ENCODE measurements around the gene RBM39.

- TF ChIP-seq PHF8 (IDR thresholded peaks at IDR 0.05; ENCODE audit: borderline replicate concordance, low read length) (no peak), ZNF318 (IDR thresholded peaks at IDR 0.05; ENCODE audit: borderline replicate concordance in 1 of 2, low read depth in 1 of 2) (no peak), IRF1 (CRISPR knock-in tag; IDR thresholded peaks at IDR 0.05; ENCODE audit: borderline replicate concordance) (no peak), ARID3A (IDR thresholded peaks at IDR 0.05; ENCODE audit: borderline replicate concordance, low read depth, low read length) (no peak), SMC3 (conservative IDR thresholded peaks at IDR 0.05; ENCODE audit: insufficient read depth, low read depth, low read length) (no peak), ZFP1 (CRISPR knock-in tag; IDR thresholded peaks at IDR 0.05) (no peak)
Observed at GRCh38 chr20:35714127-35714526, 27.9 kb downstream of the RBM39 start.
